Measurements from ENCODE around the gene RTN3.

The RTN3 gene

DNA sequence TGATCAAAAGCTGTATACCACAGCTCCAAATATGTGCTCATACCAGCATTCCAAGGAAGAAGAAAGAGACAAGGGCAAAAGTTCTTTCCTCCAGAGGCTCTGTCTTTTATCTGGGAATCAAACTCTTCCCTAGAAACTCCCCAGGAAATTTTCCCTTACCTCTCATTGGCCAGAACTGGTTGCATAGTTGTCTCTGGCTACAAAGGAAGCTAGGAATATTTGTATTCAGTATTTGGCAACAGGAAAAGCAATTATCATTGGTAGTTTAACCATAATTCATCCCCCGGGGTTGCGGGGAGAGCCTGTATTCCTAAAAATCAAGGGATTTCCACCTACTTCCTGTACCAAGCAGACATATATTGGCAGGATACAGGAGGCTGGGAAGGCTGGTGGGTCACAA is 97.7 kb downstream of the RTN3 start:
- H3K4me3 ChIP-seq (ENCODE audit: control insufficient read depth, low read depth, low read length): no peak overlapping the region
- no peak for DNase-seq (ENCODE audit: low read depth)
- TF ChIP-seq, protein P1, sequence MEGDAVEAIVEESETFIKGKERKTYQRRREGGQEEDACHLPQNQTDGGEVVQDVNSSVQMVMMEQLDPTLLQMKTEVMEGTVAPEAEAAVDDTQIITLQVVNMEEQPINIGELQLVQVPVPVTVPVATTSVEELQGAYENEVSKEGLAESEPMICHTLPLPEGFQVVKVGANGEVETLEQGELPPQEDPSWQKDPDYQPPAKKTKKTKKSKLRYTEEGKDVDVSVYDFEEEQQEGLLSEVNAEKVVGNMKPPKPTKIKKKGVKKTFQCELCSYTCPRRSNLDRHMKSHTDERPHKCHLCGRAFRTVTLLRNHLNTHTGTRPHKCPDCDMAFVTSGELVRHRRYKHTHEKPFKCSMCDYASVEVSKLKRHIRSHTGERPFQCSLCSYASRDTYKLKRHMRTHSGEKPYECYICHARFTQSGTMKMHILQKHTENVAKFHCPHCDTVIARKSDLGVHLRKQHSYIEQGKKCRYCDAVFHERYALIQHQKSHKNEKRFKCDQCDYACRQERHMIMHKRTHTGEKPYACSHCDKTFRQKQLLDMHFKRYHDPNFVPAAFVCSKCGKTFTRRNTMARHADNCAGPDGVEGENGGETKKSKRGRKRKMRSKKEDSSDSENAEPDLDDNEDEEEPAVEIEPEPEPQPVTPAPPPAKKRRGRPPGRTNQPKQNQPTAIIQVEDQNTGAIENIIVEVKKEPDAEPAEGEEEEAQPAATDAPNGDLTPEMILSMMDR (IDR thresholded peaks at IDR 0.05; ENCODE audit: control insufficient read depth, insufficient read depth, low read depth, low read length, missing control alignments): no peak

DNA sequence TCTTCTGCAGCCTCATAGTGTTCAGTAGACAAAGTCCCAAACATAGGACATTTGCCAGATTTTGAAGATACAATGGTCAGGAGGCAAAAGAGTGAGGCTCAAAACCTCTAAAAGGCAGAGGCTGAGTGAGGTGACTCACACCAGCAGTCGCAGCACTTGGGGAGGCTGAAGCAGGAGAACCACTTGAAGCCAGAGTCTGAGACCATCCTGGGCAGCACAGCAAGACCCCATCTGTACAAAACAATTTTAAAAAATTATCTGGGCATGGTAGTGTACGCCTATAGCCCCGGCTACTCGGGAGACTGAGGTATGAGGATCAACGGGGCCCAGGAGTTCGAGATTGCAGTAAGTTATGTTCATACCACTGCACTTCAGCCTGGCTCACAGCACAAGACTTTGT is 101.4 kb downstream of the RTN3 start:
- H3K4me3 ChIP-seq (ENCODE audit: control insufficient read depth, low read depth, low read length): no peak overlapping the region
- no peak for DNase-seq (ENCODE audit: low read depth)
- TF ChIP-seq, protein P1 (IDR thresholded peaks at IDR 0.05; ENCODE audit: control insufficient read depth, insufficient read depth, low read depth, low read length, missing control alignments): no peak

DNA sequence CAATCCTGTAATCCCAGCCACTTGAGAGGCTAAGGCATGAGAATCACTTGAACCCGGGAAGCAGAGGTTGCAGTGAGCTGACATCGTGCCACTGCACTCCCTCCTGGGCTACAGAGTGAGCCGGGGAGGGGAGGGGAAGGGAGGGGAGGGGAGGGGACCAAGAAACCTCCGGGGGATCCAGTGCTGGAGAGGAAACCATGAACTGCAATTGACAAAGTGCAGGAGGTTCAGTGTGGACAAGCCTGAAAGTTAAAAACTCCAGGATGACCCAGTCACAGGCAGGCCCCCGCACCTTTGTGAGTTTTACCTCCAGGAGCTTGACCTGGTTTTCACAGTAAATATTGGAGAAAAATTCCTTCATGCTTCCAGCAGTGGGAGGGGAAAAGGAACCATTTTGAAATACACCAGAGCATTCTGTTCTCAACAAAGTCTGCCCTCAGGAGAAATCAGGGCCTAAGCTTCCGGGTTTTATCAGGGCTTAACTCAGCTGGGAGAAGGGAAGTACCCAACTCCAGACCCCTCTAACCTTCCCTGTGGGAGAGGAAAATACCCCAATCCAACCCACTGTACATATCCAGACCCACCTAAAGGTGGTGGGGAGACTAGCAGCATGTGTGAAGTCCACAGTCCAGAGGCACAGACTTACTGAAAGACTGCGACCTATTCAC is 102.8 kb downstream of the RTN3 start:
- TF ChIP-seq, protein P1 (IDR thresholded peaks at IDR 0.05; ENCODE audit: control insufficient read depth, insufficient read depth, low read depth, low read length, missing control alignments): no peak
- no peak overlapping the region for H3K4me3 ChIP-seq (ENCODE audit: control insufficient read depth, low read depth, low read length)
- no peak for DNase-seq (ENCODE audit: low read depth)

DNA sequence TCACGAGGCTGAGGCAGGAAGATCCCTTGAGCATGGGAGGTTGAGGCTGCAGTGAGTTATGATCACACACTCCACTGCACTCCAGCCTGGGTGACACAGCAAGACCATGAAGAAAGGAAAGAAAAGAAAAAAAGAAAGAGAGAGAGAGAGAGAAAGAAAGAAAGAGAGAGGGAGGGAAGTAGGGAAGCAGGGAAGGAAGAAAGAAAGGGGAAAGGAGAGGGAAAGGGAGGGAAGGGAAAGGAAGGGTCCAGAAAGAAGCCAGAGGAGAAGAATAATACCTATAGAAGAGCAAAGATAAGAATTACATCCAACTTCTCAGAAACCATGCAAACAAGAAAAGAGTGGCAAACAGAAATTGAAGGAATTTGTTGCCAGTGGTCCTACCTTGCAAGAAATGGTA is 104.5 kb downstream of the RTN3 start:
- no peak for DNase-seq (ENCODE audit: low read depth)
- TF ChIP-seq, protein P1 (IDR thresholded peaks at IDR 0.05; ENCODE audit: control insufficient read depth, insufficient read depth, low read depth, low read length, missing control alignments): no peak
- no peak overlapping the region for H3K4me3 ChIP-seq (ENCODE audit: control insufficient read depth, low read depth, low read length)

DNA sequence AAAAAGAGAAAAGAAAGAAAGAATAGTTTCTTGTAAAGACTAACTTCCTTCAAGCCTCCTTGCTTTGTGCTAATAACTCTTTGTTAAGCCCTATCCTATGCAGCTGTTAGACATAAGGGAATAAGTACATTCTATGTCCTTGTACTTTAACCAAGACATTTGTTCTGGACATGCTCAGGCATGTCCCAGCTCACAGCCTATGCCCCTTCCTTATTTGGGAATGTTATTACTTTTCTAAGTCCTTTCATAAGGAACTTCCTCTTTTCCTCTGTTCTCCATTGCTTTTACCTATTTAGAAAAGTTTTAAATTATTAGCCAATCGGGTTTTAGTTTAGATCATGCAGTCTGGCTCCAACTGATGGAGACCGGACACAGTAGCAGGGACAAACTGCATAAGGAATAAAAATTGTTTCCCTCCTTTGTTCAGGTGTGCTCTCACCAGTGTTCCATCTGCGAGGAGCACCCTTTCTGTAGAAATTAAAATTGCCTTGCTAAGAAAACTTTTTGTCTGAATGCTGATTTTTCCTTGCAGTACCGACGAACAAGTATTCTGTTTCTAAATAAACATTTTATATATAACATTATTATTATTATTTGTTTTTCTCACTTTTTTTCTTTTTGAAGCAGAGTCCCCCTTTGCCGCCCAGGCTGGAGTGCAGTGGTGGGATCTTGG is 110.3 kb downstream of the RTN3 start:
- no peak overlapping the region for H3K4me3 ChIP-seq (ENCODE audit: control insufficient read depth, low read depth, low read length)
- TF ChIP-seq, protein P1 (IDR thresholded peaks at IDR 0.05; ENCODE audit: control insufficient read depth, insufficient read depth, low read depth, low read length, missing control alignments): no peak
- no peak for DNase-seq (ENCODE audit: low read depth)

DNA sequence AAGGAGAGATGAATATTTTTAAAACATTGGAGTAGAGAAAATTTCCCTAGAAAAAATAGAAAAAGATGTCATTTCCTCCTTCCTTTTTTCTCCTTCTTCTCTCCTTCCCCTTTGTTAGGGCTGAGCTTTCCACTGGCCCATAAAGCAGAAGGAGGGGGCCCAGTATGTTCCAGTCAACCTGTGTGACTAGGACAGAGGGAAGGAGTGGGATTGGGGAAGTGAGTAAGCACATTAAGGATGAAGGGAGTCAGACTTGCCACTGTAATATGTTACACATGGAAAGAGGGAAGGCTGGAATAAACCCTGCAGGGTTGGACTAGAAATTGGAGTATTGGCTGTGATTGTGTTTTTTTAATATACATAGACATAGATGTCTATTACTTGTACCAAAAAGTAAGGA is 111.9 kb downstream of the RTN3 start:
- H3K4me3 ChIP-seq (ENCODE audit: control insufficient read depth, low read depth, low read length): no peak overlapping the region
- no peak for DNase-seq (ENCODE audit: low read depth)
- TF ChIP-seq, protein P1 (IDR thresholded peaks at IDR 0.05; ENCODE audit: control insufficient read depth, insufficient read depth, low read depth, low read length, missing control alignments): no peak
